NCI-H1105 treated with DMSO at 0.1 percent for 48 hours (cell line): ENCODE measurements around the gene USP14.
A peak's percentile ranks its signal among the peaks of the same experiment; 100 is the strongest.
"Not testable (repeated sequence)": the region's sequence is repeated elsewhere in the genome, so short reads cannot be mapped to it uniquely, and the experiment has no call there.

Experiments used
- DNase-seq: peaks from one replicate; lab custom pipeline; 2025; lab: John Stamatoyannopoulos, UW

Gene USP14

DNA sequence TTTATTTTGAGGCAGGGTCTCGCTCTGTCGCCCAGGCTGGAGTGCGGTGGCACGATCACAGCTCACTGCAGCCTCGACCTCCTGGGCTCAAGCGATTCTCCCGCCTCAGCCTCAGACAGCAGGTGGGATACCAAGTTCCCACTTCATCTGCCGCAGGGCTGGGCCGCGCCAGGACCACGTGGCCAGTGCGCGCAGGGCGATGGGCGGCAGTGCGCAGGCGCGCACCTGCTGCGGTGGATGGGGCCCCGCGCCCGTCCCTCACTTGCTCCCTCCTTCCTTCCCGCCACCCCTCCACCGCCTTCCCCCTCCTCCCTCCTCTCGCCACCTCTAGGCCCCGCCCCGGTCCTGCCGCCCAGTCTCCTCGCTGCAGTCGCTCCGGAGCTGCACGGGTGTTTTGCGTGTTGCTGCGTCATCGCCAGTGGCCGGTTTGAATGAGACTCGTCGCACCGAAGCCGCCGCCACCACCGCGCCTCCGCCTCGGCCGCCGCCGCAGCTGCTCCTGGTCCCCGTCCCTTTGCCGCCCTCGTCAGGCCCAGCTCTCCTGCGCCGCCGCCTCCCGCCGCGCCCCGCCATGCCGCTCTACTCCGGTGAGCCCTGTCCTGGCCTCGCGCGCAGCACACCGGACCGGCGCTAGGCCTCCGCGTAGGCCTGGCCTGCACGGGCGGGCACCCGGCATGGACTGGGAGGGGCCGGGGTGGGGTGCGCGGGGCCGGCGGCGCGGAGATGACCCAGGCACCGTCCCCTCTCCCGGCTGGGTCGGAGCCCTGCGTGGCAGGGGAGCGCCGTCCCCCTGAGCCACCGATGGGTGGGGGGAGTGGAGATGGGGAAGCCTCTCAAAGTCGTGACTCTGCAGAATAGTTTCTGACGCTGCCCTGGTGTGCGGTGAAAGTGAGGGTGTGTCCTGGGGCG lies at the start of gene USP14:
Gene USP14 (plus strand): TSS at position 430 of the 909 bp plus-strand sequence. CDS start 142 bp downstream, at position 572.
- peak; percentile 75 for DNase-seq

DNA sequence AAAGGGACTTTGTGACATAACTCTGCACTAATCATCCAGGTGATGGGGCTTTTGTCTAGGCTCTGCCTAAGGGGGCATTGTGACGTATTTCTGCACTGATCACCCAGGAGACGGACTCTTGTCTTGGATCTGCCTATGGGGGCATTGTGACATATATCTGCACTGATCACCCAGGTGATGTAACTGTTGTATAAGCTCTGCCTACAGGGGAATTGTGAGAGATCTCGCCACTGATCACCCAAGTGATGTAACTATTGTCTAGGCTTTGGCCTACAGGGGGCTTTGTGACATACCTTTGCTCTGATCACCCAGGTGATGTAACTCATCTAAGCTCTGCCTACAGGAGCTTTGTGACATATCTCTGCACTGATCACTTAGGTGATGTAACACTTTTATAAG lies 49.7 kb upstream of the USP14 start:
- not testable (repeated sequence) for DNase-seq

DNA sequence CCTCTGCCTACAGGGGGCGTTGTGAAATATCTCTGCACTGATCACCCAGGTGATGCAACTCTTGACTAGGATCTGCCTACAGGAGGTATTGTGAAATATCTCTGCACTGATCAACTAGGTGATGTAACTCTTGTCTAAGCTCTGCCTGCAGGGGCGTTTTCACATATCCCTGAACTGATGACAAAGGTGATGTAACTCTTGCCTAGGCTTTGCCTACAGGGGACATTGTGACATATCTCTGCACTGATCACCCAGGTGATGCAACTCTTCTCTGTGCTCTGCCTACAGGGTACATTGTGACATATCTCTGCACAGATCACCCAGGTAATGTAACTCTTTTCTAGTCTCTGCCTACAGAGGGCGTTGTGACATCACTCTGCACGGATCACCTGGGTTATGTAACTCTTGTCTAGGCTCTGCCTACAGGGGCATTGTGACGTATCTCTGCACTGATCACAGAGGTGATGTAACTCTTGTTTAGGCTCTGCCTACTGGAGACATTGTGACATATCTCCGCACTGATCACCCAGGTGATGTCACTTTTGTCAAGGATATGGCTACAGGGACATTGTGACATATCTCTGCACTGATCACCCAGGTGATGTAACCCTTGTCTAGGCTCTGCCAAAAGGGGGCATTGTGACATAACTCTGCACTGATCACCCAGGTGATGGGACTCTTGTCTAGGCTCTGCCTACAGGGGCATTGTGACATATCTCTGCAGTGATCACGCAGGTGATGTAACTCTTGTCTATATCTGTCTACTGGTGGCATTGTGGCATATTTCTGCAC lies 49.0 kb upstream of the USP14 start:
- DNase-seq, result not testable (repeated sequence)

DNA sequence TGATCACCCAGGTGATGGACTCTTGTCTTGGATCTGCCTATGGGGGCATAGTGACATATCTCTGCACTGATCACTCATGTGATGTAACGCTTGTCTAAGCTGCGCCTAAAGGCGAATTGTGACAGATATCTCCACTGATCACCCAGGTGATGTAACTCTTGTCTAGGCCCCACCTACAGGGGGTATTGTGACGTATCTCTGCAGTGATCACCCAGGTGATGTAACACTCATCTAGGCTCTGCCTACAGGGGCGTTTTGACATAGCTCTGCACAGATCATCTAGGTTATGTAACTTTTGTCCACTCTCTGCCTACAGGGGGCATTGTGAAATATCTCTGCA lies 48.5 kb upstream of the USP14 start:
- DNase-seq, result not testable (repeated sequence)

DNA sequence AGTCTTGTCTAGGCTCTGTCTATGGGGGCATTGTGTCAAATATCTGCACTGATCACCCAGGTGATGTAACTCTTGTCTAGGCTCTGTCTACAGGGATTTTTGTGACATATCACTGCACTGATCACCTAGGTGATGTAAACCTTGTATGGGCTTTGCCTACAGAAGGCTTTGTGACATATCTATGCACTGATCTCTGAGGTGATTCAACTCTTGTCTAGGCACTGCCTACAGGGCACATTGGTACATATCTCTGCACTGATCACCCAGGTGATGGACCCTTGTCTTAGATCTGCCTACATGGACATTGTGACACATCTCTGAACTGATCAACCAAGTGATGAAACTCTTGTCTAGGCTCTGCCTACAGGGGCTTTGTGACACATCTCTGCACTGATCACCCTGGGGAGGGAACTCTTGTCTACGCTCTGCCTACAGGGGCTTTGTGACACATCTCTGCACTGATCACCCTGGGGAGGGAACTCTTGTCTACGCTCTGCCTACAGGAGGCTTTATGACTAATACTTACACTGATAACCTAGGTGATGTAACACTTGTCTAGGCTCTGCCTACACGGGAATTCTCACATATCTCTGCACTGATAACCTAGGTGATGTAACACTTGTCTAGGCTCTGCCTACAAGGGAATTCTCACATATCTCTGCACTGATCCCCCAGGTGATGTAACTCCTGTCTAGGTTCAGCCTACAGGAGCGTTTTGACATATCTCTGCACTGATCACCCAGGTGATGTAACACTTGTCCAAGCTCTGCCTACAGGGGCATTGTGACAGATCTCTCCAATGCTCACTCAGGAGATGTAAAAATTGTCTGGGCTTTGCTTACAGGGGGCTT lies 47.8 kb upstream of the USP14 start:
- not testable (repeated sequence) for DNase-seq

DNA sequence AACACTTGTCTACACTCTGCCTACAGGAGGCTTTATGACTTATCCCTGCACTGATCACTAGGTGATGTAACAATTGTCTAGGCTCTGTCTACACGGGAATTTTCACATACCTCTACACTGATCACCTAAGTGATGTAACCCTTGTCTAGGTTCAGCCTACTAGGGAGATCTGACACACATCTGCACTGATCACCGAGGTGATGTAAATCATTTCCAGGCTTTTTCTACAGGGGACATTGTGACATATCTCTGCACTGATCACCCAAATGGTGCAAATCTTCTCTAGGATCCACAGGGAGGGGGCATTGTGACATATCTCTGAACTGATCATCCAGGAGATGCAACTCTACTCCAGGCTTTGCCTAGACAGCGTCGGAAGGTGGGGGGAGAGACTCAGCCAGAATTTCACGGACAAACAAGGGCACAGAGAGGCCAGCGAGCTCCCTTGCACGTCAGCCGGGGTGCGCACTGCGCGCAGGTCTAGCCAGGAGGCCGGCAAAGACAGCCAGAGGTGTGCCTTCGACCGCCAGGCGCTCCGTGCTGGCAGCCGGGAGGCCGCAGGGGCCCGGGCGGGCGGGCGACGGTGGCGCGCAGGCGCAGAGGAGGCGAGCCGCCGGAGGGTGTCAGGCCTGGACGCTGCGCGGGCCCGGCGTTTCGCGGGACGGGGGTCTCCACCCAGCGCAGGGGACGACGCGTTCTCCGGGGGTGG lies 46.9 kb upstream of the USP14 start:
- DNase-seq, result no peak

DNA sequence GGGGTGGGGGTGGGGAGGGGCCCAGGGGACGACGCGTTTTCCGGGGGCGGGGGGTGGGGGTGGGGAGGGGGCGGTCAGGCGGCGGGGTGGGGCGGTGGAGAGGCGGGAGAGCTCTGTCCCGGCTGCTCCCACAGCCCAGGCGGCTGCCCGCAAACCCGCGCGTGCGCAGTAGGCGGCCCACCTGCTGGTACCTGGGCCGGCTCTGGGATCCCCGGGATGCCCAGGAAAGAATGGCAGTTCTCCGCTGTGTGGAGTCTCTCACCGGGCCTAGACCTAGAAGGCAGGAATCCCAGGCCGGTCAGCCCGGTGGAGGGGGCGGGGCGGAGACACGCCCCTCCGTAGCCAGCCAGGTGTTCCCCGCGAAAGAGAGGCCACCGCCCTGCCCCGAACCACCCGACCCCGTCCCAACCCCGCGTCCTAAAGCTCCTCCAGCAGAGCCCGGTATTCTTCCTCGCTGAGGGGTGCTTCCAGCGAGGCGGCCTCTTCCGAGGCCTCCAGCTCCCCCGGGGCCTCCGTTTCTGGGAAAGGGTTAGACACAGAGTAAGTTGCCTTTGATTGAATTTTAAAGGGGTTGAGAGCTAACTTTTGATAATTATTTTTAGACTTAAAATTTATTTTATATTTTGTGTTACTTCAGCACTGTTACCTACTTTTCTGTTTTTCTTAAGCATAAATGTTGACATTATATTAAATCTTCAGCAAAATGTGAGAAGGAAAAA lies 46.2 kb upstream of the USP14 start:
- not testable (repeated sequence) for DNase-seq

DNA sequence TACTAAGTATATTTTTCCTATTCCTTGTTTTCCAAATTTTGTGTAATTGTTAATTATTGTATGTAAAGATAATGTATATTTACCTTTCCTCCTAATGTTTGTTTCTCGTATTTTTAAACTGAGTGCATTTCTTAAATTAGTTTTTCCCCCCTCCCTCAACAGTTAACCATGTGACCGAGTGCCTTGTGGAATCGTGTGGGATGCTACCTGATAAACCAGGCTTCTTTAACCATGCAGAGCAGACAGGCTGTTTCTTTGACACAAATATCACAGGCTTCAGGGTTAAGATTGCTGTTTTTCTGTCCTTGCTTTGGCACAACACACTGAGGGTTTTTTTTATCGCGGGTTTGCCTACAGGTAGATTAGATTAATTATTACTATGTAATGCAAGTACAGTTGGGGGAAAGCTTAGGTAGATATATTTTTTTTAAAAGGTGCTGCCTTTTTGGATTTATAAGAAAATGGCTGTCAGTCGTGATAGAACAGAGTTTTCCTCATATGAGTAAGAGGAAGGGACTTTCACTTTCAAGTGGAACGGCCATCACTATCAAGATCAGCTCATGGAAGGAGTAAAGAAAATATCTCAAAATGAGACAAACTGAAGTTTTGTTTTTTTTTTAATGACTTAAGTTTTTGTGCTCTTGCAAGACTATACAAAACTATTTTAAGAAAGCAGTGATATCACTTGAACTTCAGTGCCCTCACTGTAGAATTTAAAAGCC lies 37.7 kb upstream of the USP14 start:
- not testable (repeated sequence) for DNase-seq

DNA sequence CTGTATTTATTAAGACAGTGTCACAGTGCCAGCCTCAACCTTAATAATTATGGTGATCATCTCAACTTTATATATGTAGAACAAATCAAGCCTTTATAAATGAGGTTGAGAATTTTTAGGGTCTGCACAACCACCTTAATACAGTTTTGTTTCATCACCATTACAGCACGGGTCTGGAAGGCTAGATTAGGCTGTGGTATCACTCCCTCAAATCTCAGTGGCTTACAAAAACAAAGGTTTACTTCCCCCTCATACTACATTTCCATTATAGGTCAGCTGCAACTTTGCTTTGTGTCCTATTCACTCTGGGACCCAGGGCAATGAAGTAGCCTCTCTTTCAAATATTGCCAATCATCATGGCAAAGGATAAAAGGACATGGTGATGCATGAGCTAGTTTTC lies 23.3 kb upstream of the USP14 start:
- DNase-seq, result no peak

DNA sequence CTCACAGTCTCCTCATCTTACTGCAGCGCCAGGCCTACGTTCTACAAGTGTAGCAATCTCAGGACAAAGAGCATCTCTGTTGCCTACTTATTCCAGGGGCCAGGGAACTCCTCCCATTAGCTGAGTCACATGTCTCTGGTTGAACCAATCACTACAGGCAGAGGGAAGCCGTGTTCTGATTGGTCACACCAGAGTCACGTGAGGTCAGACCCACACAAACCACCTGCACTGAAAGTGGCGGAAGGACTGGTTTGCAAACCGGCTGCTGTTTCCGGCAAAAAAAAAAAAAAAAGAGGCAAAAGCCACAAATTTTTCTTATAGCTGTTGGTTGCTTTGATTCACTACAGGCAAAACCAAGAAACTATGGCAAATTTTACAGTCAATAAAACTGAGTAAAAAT lies 21.9 kb upstream of the USP14 start:
- DNase-seq, result no peak

DNA sequence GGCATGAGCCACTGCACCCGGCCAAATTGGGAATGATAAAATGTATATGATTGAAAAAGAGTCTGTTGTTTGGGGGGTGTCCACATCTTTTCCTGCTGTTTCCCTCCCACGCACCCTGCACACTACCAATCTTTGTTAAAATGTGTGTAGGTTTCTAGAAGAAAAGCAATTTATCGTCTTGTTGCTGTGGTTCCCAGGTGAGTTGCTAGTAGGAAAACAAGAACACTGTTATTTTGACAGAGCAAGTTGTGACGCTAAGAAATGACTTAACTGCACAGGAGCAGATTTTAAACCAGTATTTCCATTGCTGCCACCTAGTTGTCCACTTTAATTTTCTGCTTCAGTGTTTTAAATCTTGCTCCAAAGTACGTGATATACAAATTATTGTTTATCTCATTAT lies 21.0 kb upstream of the USP14 start:
- no peak for DNase-seq

DNA sequence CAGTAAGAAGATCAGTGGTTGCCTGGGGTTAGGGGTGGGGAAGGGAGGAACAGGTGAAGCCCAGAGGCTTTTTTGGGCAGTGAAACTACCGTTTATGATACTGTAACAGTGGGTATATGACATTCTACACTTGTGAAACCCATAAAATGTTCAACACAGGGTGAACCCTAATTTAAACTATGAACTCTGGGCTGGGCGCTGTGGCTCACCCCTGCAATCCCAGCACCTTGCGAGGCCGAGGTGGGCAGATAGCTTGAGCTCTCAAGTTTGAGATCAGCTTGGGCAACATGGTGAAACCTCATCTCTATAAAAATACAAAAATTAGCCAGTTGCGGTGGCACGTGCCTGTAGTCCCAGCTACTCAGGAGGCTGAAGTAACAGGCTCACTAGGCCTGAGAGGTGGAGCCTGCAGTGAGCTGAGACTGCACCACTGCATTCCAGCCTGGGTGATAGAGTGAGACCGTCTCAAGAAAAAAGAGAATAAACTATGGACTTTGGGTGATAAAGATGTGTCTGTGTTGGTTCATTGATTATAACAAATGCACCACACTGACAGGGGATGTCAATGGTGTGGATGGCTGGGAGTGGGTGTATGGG lies 17.6 kb upstream of the USP14 start:
- no peak for DNase-seq

DNA sequence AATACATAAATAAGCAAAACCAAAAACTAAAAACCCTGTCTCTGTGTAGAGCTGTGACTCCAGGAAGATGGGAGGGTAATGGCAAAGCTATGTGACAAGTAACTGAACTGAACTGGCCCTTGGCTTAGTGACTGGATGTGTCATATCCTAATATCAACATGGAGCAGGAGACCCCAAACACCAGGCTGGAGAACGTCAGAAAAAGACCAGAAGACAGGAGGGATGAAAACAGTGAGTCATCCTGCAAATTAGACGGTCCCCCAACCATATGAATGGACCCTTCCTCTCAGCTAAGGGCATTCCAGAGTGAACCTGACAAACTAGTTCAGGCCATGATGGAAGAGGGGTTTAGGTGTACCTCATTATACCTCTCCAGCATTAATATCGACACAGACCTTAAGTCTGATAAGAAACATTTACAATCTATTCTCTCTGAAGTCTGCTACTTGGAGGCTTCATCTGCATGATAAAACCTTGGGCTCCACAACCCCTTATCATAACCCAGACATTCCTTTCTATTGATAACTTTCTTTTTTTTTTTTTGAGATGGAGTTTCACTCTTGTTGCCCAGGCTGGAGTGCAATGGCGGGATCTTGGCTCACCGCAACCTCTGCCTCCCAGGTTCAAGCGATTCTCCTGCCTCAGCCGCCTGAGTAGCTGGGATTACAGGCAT lies 15.6 kb upstream of the USP14 start:
- not testable (repeated sequence) for DNase-seq

DNA sequence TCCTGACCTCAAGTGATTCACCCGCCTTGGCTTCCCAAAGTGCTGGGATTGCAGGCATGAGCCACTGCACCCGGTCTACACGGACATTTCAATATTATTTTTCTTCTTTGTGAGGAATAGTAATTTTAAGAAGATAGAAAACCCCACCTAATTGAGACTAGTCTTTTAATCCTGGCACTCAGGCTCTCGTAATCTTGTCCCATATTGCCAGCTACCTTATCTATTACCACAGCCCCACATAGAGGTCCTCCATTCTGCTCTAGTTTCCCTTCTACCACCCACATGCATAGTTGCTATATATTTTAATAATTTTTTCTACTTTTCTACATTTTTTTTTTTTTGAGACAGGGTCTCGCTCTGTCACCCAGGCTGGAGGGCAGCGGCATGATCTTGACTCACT lies 9.5 kb upstream of the USP14 start:
- DNase-seq, result no peak

DNA sequence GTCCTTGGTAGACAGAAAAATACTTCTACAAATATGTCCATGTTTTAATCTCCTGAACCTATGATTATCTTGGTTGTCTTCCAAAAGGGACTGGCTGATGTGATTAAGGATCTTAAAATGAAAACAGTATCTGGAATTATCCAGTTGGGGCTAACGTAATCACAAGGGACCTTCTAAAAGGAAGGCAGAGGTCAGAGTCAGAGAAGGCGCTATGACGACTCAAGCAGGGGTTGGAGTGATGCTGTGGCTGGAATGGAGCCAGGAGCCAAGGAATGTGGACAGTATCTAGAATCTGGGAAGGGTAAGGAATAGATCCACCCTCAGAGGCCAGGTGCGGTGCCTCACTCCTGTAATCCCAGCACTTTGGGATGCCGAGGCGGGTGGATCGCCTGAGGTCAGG lies 4.2 kb upstream of the USP14 start:
- DNase-seq, result no peak

DNA sequence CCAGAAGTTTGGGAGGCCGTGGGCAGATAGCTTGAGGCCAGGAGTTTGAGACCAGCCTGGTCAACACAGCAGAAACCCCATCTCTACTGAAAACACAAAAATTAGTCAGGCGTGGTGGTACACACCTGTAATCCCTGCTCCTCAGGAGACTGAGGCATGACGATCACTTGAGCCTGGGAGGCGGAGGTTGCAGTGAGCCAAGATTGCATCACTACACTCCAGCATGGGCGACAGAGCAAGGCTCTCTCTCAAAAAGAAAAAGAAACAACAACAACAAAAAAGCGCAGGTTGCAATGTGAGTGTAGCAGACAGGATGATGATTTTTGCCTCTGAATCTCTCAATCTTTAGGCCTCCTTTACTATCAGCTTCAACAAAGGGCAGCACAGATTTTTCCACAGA lies 2.7 kb upstream of the USP14 start:
- no peak for DNase-seq

DNA sequence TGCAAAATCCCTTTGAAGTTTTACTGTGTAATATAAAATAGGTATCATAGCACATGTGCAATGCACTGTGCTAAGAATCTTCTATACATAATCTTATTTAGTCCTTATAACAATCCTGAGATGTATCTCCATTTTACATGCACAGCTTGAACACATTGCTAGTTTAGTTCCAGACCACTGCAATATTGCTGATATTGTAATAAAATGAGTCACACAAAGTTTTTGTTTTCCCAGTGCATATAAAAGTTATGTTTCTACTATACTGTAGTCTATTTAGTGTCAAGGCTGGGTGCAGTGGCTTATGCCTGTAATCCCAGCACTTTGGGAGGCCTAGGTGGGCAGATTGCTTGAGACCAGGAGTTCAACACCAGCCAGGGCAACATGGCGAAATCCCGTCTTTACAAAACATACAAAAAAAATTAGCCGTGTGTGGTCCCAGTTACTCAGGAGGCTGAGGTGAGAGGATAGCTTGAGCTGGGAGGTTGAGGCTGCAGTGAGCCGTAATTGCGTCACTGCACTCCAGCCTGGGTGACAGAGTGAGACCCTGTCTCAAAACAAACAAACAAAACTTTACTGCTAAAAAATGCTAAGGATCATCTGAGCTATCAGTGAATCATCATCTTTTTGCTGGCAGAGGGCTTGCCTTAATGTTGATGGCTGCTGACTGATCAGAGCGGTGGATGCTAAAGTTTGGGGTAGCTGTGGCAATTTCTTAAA lies 1.7 kb upstream of the USP14 start:
- DNase-seq, result no peak

DNA sequence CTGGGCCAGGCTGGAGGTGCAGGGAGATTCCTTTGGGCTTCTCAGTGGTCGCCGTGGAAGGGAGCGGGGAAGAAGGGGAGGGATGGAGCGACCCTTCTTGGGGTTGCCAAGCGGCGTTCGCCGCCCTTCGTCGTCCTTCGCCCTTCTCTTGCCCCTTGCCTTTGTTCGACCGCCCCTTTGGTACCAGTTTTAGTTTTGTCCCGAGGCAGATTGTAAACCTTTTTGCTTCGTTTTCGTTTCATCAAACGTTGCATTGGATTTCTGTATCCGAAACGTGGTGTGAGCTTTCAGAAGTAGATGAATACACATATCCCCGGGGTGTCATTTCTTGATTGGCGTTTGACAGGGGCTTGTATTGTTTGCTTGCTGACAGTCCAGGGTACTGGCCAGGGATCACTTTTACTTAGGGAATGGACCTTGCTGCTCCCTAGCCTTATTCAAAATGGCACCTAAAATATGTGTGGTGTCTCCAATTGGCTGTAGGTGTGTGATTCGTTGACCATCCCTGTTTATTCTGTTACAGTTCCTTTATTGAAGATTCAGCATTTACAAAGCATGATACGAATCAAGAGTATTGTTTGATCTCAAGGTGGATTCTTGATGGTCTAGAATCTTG lies 788 bp downstream of the USP14 start:
- no peak for DNase-seq
